Fibroblast of the conjunctiva (primary cell): Measurements from ENCODE around the gene NDUFS8.

ENCODE experiments used
- DNase-seq: peaks from one replicate; pipeline ENCODE4 v3.0.0-alpha.2; 2010; ENCODE audit warnings: low read depth

Gene NDUFS8

DNA sequence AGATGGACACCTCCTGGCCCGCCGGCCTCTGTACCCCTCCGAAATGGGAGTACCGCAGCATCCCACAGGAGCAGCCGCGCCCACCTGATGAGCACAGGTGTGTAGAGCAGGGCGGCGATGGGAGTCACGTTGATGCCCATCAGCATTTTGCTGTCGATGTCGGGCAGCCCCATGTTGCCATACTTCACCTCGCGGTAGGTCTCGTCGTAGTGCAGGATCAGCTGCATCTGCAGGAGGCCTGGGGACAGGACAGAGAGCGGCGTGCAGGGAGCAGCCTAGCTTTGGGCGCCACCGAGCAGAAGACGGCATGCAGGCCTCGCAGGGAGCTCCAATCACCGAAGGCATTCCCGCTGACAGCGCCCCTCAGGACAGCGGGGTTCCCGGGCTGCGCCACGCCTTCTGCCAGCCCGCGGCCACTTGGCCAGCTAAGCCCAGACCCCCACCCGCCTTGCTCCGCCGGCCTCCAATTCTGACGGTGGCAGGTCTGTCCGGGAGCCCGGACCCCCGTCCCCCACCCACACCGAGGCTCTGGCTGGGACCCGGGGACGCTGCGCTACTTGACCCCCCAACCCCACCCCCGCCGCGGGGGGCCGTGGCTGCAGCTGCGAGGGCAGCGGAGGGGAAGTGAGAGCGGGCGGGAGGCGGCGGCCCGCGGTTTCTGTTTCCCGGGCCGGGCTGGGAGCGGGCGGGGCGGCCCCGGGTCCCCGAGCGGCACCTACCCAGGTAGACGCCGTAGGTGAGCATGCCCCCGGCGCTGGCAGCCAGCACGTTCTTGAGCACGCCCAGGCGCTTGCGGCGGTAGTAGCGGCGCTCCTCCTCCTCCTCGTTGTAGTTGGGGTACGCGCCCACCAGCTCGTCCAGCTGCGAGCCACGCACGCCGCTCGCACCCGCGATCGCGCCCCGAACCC, 27.3 kb upstream of the NDUFS8 start:
- no peak for DNase-seq

- no peak for DNase-seq
Measured at GRCh38 chr11:68003846-68004550, 26.5 kb upstream of the NDUFS8 start, which contains the start of gene UNC93B1. Gene UNC93B1 (minus strand): TSS chr11:68004097. CDS start chr11:68004043, 54 bp downstream.

- DNase-seq, result no peak
Measured at GRCh38 chr11:68004551-68005335, 25.7 kb upstream of the NDUFS8 start.

DNA sequence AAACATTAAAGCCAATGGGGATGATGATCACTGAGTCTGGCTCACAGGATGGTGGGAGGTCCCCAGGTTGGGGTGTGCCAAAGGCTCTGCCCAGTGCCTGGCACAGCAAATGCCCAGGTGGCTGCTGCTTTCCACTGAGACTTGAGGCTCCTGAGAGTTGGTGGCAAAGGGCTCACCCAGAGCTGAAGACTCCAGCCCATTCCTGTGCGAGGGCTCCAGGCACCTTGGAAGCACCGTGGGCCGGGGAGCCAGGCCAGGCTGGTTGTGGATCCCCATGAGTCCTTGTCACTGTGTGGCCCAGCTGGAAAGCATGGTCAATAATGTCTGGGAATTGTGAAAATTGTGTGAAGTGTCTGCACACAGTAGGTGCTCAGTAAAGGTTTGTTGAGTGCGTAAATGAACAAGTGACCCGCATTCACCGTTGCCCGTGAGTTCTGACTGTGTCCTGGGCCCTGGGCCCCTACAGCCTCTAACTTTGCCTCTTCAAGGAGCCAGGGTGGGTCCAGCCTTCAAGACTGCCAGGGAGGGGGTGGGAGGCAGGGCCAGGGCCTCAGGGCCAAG, 23.8 kb upstream of the NDUFS8 start:
- DNase-seq, result no peak

DNA sequence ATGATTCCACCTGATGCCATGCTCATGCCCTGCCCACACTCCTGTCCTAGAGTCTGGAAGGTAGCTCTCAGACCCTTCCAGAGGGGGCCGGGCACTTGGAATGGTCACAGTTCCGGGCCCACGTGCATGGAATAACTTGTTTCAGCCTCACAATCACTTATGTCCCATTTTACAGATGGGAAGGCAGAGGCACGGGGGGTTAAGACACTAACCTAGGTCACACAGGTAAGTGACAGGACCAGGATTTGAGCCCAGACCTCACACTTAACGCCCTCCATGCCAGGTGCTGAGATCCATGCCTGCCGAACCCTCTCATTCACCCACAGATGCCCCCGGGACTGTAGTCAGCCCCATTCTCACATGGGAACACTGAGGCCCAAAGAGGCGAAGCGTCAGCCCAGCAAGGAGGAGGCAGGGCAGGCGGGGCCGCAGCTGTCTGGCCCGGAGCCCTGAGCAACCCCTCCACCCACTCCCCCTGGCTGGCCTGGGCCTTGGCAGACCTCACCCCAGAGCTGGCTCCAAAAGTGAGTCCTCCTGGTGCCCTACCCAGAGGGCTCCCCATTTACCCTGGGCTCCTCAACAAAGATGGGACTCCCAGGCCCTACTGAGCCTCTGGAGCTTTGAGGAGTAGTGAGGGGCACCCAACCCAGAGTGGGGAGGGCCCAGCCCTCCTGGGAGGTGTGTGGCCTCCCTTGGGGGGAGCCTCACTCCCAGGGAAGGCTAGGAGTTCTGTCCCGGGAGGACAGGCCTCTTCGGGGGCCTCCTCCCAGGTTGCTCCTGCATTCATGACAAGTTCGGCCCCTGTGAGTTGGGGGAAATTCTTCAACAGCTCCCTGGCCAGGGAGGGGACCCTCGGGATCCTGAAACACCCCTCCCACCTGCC, 22.7 kb upstream of the NDUFS8 start:
- DNase-seq, result no peak

DNA sequence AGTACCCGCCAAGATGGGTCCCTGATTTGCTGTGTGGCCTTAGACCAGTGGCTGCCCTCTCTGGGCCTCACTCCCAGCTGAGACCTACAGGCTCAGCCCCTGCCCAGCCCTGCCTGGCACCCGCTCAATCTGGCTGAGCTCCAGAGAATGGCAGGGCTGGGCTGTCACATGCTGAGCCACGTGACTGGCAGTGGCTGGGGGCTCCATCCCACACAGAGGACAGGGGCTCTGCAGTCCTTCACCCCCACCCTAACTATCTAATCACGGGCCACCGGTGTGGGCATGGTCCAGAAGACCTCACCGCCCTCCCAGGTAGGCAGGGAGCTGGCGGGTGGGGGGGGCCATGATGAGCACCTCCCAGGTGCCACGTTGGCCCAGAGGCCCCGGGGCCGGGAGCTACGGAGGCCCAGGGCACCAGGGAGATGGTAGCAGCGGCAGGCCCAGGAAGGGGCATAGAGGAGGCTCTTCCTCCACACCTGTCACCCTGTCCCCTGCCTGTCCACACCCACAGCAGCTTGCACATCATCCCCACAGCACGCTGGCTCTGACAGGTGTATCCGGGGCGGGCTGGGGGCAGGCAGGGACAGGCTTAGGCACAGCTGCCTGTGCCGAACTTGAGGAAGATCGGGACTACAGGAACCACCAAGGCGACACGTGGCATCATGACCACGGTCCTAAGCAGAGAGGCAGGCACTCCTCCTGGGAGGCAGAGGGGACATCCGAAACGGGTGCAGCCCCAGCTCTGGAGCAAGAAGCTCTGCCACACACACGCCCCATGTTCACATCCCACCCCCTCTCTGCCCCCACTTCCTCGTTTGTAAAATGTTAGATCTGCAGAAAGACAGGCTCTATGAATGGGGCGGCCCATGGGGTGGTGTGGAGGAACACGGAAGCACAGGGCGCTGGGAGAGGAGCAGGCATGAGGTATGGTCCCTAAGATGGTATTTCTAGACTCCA, 21.8 kb upstream of the NDUFS8 start:
- DNase-seq, result no peak

DNA sequence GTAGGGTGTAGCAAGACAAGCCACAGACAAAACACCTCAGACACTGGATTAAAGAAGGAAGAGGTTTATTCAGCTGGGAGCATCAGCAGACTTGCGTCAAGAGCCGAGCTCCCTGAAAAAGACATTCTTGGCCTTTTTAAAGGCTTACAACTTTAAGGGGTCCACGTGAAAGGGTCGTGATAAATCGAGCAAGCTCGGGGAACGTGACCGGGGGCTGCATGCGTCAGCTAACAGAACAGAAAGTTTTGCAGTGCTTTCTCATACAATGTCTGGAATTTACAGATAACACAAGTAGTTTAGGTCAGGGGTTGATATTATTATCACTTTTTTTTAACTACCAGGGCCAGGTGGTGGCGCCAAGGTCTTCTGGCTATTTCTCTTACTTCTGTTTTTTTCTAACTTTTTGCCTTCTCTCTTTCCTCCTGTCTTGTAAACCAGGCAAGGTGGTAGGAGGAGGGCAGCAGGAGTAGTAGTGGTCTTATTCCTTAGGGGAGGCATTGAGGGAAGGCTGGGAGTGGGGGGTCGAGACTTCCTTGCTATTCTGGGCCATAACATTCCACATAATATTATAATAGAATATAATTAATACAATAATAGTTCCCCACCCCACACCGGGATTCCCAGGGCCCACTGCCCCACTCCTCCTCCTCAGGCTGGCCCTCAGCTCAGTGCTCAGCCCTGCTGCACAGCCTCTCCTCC, 20.9 kb upstream of the NDUFS8 start:
- no peak for DNase-seq

DNA sequence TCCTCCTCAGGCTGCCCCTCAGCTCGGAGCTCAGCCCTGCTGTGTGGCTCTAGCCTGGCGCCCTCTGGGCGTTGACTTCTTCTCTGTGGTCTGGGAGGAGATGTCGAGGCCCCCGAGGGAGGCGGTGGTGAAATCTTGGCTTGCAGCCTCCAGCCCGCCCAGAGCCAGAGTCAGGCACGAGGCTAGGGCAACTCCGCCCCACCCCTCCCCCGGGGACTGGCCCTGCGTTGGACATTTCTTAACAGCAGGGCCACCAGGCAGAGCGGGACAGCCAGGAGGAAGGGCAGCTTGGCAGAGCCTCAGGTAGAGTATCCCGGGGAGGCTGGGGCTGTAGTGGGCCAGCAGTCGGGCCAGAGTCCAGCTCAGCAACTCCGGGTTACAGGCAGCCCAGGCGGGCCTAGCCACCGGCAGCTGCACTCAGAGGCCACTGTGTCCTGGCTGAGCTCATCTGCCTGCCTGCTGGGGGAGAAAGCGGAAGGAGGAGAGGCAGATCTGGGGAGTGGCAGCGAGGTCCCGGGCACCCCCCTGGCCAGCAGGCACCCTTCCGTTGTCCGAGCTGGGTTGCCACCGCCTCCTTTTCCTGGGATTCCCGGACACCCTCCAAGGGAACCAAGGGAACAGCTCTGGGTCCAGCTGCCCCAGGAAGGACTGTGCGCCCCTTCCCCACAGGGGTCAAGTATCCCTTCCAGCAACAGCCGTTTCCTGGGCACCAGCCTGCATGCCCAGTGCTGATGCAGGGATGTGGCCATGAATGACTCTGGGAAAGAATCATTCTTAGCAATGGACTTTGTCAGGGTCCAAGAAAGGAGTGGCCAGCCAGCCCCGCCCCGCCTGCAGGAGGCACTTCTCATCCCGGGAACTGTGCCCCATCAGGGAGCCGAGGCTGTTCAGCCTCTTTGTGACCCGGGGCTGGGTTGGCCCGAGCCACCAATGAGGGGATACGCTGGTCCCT, 20.1 kb upstream of the NDUFS8 start, which contains the start of gene ALDH3B1:
Gene ALDH3B1 (plus strand): TSS at position 238 of the 952 bp plus-strand sequence. CDS start 4,971 bp downstream, outside the sequence.
- DNase-seq, result peak; percentile 78

DNA sequence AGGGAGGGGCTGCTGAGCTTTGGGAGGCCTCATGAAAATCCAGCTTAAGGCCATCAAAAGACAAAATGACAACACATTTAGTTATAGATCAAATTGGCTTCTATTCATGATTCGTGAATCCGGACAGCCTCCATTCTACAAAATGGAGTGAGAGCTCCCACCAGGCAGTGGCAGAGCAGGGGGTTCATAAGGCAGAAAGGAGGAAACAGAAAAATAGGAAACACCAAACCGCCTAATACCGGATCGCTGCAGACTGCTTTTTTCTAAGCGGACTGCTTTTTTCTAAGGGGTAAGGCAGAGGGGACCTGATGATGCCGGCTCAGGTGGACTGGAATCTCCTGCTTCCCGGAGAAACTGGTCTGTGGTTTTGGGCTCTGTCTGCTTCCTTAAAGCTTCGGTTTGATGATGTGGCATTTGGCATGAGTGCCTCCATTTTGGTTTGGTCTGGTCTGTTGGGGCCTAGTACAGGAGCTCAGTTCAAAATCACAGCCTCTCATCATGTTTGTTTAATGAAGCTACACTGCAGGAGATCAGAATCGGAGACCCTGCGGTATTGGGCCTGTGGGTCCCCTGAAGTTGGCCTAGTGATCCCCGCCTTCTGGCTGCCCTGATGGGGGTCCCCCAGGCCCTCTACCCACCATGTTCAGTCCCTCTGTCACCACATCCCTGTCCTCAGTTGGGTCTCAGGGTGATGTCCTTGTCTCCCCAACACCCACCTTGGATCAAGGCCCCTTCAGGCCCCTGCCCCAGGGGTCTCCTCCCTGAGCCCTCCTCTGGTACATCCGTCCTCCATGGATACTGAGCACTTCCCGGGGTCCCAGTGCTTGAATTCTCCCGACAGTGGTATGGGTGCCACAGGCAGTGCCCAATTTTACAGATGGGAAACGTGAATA, 19.2 kb upstream of the NDUFS8 start:
- DNase-seq, result no peak

DNA sequence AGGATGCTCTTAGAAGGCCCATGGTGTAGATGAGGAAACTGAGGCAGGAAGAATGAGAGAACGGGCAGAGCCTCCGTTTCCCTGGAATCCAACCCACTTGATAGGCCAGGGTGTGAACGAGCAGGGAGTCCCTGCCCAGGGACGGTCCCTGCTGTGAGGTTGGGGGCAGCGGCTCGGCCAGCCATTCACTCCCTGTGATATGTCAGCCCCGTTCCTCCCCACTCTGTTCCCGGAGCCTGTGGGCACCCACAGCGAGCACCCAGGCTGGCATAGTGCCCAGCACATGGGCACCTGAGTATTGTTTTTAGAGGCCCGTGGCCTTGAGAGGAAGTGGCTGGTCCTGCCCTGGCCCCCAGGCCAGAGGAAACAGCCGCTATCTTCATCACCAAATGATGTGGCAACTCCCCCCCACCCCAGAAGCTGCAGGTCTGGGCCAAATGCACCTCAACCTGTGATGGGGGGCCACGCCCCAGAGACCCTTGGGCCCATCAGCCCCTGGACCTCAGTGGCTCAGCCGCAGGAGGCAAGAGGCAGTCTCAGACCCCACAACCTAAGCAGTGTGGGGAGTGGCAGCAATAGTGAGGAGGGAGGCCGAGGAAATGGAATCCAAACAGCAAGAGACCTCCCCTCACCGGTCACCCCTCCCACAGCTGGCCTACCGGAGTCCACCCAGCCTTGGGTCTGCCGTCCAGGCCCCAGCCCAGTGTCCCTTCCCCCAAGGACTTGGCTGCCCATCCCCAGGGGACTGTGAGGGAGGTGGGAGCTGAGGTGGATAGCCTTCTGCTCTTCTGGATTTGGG, 18.2 kb upstream of the NDUFS8 start:
- DNase-seq, result no peak

DNA sequence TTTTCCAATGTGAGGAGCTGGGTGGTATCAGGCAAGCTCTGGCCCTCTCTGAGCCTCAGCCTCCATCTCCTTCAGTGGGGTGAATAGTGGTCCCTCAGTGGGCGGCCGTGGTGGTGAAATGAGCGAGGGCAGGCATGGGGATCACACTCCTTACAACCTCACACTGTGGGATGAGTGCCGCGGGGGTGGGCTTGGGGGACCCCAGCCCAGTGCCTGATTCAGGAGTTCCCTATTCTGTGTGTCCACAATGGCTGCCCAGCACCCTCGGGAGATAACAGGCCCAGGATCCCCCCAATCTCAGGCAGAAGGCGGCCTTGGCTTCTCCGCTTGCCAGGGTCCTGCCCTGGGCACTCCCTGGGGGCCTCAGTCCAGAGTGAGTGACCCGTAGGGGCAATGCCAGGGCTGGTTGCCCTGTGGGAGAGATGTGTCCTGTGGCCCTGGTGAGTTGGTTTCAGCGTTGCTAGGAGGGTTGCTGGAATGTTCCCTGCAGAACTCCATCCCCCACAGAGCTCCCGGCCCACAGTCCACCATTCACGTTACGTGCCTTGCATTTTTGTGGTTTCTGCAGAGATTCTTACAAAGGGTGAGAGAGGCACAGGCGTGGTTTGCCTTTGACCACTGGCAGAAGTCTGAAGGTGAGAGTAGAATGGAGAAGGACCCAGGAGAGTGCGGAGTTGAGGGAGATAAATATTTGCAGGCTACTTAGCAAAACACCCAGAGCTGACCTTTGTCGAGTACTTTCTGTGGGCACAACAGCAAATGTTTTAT, 17.5 kb upstream of the NDUFS8 start:
- peak; percentile 92 for DNase-seq

DNA sequence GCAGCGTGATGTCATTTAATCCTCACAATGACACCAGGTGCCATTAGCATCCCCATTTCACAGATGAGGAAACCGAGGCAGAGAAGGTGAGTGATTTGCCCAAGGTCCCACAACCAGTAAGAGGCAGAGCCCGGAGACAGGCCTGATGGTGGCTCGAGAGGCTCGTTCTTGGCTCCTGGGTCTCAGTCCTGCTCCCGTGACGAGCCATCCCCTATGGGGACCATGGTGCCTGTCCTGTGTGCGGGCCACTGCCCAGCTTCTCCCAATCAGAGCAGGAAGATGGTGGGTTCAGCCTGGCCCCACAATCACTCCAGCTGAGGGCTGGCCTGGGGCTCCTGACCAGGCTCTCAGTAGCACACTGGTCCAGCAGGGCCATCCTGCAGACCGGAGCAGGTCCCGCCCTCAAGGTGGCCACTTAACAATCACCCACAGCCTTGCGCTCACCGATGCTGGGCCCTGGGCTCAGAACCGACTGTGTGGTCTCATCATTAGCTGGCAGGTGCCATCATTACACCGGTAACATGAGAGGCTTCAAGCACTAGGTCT, 16.8 kb upstream of the NDUFS8 start:
- DNase-seq, result no peak

DNA sequence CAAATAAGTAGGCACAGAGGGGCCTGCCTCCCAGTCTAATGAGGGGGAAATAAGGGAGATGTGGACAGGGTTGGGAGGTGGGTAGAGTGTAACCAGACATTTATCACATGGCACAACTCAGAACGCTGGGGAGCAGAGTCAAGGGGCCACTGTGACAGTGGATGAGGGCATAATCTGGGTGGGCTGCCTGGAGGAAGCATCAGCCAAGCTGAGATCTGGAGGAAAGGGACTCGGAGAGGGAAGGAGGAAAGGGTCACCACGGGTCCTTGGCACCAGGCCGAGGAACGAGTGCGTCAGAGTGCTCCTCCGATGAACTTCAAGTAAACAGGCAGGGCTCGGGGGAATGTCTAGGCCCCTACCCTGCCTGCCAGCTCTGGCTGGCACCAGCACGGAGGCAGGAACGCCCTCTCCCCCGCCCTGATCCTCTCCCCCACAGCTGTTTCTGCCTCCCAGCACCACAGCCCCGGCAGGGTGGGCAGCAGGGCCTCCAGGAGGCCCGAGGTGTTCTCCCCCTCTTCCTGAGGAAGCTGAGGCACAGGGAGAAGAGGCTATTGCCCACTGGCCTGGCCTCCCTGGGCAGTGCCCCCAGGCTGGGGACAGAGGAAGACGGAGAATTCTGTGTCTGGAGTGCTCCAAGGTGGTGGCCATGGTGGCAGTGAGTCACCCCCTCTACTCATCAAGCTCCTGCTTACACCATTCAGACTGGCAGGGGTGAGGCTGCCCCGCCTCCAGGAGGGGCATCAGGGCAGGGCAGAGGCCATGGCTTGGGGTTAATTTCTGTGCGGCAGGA, 16.1 kb upstream of the NDUFS8 start:
- peak; percentile 69 for DNase-seq

DNA sequence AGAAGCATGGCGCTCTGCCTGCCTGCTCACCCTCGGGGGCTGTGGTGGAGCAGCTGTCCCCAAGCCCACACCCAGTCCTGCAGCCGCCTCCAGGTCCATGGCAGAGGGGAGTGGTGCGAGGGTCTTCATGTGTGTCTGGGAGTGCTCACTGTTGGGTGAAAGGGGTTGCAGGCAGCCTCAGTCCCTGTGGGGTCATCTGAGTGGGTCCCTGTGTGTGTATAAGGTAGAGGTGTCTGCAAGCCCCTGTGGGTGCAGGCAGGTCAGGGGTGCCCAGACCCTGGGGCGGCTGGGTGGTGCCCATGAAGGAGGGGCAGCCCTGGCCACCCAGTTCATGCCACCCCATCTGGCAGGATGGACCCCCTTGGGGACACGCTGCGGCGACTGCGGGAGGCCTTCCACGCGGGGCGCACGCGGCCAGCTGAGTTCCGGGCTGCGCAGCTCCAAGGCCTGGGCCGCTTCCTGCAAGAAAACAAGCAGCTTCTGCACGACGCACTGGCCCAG, 15.5 kb upstream of the NDUFS8 start:
- DNase-seq, result no peak
